ENCODE results near the gene MRPS26. TPM values are rescaled to one million over a fixed set of nuclear protein-coding genes. Genes with fewer than 3 reads are reported as not detected.
A peak's percentile ranks its signal among the peaks of the same experiment; 100 is the strongest.

The MRPS26 gene
- total RNA-seq, 2 donors from 2014 or later, result 28.0 to 29.0 TPM

DNA sequence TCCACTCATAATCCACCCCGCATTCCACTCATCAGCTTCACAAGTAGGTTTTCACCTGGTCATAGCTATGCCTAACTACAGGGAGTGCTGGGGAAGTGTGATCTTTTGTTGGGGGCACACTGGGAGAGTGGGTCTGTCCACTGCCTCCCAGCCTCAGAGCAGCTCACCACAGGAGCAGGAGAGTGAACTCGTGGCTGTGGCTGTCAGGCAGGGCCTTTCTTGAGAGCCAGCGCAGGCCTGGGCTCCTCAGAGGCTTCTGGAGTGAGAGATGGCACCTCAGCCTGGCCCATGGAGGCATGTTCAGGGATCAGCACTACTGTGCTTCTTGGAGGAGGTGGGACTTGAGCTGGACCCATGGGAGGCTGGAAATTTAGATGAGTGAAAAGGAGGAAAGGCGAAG is 6.4 kb upstream of the MRPS26 start:
- Histone ChIP-seq H3K27me3 (no peaks in the 10 kb centered on the region), H3K27ac (no peak overlapping the region), H3K36me3 (replicated peaks in 1 of 2; ENCODE audit: insufficient read depth in 1 of 2, low read depth in 2 of 2) (peaks cover 0 to 24% of the 10 kb centered on the region in 2 donors), H3K9me3 (no peaks in the 10 kb centered on the region), H3K4me3 (no peak overlapping the region), H3K4me1 (peaks cover 15% of the 10 kb centered on the region)
- intact Hi-C loops (cut with DNase I), result no loop called here
- ATAC-seq, result no peak
- 90% methylated on average over 4 of the region's 4 CpGs for WGBS, 2 donors
- no peak for DNase-seq
- TF ChIP-seq, protein P1, sequence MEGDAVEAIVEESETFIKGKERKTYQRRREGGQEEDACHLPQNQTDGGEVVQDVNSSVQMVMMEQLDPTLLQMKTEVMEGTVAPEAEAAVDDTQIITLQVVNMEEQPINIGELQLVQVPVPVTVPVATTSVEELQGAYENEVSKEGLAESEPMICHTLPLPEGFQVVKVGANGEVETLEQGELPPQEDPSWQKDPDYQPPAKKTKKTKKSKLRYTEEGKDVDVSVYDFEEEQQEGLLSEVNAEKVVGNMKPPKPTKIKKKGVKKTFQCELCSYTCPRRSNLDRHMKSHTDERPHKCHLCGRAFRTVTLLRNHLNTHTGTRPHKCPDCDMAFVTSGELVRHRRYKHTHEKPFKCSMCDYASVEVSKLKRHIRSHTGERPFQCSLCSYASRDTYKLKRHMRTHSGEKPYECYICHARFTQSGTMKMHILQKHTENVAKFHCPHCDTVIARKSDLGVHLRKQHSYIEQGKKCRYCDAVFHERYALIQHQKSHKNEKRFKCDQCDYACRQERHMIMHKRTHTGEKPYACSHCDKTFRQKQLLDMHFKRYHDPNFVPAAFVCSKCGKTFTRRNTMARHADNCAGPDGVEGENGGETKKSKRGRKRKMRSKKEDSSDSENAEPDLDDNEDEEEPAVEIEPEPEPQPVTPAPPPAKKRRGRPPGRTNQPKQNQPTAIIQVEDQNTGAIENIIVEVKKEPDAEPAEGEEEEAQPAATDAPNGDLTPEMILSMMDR (IDR thresholded peaks at IDR 0.05), result no peak
- no peak for TF ChIP-seq POLR2A (IDR thresholded peaks at IDR 0.05)

- Histone ChIP-seq H3K27me3 (no peaks in the 10 kb centered on the region), H3K36me3 (replicated peaks in 1 of 2; ENCODE audit: insufficient read depth in 1 of 2, low read depth in 2 of 2) (peaks cover 0 to 24% of the 10 kb centered on the region in 2 donors), H3K9me3 (no peaks in the 10 kb centered on the region), H3K4me1 (peaks cover 15% of the 10 kb centered on the region), H3K4me3 (no peak overlapping the region), H3K27ac (no peak overlapping the region)
- DNase-seq (no peak), ATAC-seq (no peak)
- TF ChIP-seq, protein P1 (IDR thresholded peaks at IDR 0.05), result no peak
- no peak for TF ChIP-seq POLR2A (IDR thresholded peaks at IDR 0.05)
- intact Hi-C loops (cut with DNase I), result no loop called here
- 86 to 91% methylated on average over 7 to 8 of the region's 8 CpGs for WGBS, 2 donors
Measured at GRCh38 chr20:3040086-3040485, 5.8 kb upstream of the MRPS26 start.

DNA sequence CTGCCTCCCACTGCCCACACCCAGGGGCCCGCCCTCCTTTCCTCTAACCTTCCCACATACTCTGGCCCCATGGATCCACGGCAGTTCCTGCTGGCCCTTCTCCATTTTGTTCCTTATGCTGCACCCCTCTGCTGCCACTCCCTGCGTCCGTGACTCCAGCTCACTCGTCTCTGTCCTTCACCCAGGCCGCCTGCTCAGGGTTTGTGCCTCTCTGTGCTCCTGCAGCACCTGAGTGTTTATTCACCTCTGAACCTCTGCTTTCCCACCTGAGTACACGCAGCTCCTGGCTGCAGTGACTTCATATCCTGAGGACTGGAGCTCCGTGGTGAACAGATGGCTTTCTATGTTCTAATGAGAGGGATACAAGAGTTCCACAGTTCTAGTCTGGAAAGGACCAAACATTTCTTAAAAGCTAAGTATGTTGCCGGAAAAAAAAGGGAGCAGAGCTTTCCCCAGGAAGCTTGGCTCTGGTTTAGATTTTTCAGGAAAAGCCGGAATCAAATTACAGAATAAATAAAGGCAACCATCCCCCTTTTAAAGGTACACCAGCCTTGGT is 3.9 kb upstream of the MRPS26 start:
- Histone ChIP-seq H3K36me3 (replicated peaks in 1 of 2; ENCODE audit: insufficient read depth in 1 of 2, low read depth in 2 of 2) (peaks cover 0 to 12% of the 10 kb centered on the region in 2 donors), H3K9me3 (no peaks in the 10 kb centered on the region), H3K27me3 (no peaks in the 10 kb centered on the region), H3K4me3 (no peak overlapping the region), H3K4me1 (peaks cover 20% of the 10 kb centered on the region), H3K27ac (peak overlapping the region; percentile 50 to 85 (median 78))
- intact Hi-C loops (cut with DNase I), result no loop called here
- TF ChIP-seq, protein P1 (IDR thresholded peaks at IDR 0.05), result no peak
- peak in 1 of 3 donors; percentile 32 for TF ChIP-seq POLR2A (IDR thresholded peaks at IDR 0.05)
- 16 to 18% methylated on average over 10 of the region's 10 CpGs for WGBS, 2 donors
- peak; percentile 33 to 57 (median 52) for DNase-seq
- no peak for ATAC-seq

GRCh38 chr20:3042625-3043024 is 3.2 kb upstream of the MRPS26 start:
- DNase-seq, result peak in 1 of 4 donors; percentile 36
- Histone ChIP-seq H3K4me3 (no peak overlapping the region), H3K27me3 (no peaks in the 10 kb centered on the region), H3K36me3 (replicated peaks in 1 of 2; ENCODE audit: insufficient read depth in 1 of 2, low read depth in 2 of 2) (peaks cover 0 to 5% of the 10 kb centered on the region in 2 donors), H3K9me3 (no peaks in the 10 kb centered on the region), H3K4me1 (peaks cover 25% of the 10 kb centered on the region), H3K27ac (peak overlapping the region in 3 of 4 donors; percentile 50 to 85 (median 80))
- ATAC-seq, result no peak
- TF ChIP-seq POLR2A (IDR thresholded peaks at IDR 0.05), result no peak
- TF ChIP-seq, protein P1 (IDR thresholded peaks at IDR 0.05), result no peak
- intact Hi-C loops (cut with DNase I), result no loop called here
- WGBS, 2 donors, result 76 to 95% methylated on average over 3 to 5 of the region's 5 CpGs

GRCh38 chr20:3043322-3043721 is 2.5 kb upstream of the MRPS26 start, which contains the start of gene GNRH2:
Gene GNRH2 (plus strand): TSS chr20:3043622. CDS start chr20:3044415, 793 bp downstream.
- no peak for ATAC-seq
- DNase-seq, result no peak
- WGBS, 2 donors, result 63 to 75% methylated on average over 2 to 3 of the region's 3 CpGs
- H3K27me3 ChIP-seq, result no peaks in the 10 kb centered on the region
- intact Hi-C loops (cut with DNase I), result no loop called here
- H3K27ac ChIP-seq, result peak within 1 kb of the TSS in 3 of 4 donors; percentile 50 to 85 (median 80)
- H3K36me3 ChIP-seq (replicated peaks in 1 of 2; ENCODE audit: insufficient read depth in 1 of 2, low read depth in 2 of 2), result no peaks in the 10 kb centered on the region
- no peak within 1 kb of the TSS for H3K4me3 ChIP-seq
- TF ChIP-seq, protein P1 (IDR thresholded peaks at IDR 0.05), result no peak
- H3K4me1 ChIP-seq, result peaks cover 26% of the 10 kb centered on the region
- H3K9me3 ChIP-seq, result no peaks in the 10 kb centered on the region
